ENCODE results near the gene PDS5B.

DNA sequence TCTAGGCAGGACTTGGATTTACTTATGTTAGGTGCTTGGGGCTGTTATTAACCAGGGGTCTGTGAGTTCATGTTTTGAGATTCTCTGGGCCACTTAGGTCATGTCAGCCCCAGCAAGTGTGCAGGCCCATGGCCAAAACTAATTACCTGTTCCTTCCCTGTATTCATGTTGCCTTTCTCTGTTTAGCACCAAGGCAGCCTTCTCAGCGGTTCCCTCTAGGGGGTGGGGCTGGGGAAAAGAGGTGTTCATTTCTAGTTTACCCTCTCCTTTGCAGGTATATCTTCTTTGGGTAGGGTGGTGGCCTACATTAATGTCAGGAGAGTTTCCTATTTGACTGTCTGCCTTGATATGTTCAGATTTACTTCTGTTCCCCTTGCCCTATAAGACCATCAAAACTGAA lies 61.7 kb downstream of the PDS5B start:
- TF ChIP-seq POLR2AphosphoS5 (IDR thresholded peaks at IDR 0.05) = no peak
- TF ChIP-seq, protein P1, sequence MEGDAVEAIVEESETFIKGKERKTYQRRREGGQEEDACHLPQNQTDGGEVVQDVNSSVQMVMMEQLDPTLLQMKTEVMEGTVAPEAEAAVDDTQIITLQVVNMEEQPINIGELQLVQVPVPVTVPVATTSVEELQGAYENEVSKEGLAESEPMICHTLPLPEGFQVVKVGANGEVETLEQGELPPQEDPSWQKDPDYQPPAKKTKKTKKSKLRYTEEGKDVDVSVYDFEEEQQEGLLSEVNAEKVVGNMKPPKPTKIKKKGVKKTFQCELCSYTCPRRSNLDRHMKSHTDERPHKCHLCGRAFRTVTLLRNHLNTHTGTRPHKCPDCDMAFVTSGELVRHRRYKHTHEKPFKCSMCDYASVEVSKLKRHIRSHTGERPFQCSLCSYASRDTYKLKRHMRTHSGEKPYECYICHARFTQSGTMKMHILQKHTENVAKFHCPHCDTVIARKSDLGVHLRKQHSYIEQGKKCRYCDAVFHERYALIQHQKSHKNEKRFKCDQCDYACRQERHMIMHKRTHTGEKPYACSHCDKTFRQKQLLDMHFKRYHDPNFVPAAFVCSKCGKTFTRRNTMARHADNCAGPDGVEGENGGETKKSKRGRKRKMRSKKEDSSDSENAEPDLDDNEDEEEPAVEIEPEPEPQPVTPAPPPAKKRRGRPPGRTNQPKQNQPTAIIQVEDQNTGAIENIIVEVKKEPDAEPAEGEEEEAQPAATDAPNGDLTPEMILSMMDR (IDR thresholded peaks at IDR 0.05 in 8 of 11, conservative IDR thresholded peaks at IDR 0.05 in 3 of 11) = no peak

All from spleen (tissue), 7 donors.